Measurements from ENCODE around the gene CARS1.

DNA sequence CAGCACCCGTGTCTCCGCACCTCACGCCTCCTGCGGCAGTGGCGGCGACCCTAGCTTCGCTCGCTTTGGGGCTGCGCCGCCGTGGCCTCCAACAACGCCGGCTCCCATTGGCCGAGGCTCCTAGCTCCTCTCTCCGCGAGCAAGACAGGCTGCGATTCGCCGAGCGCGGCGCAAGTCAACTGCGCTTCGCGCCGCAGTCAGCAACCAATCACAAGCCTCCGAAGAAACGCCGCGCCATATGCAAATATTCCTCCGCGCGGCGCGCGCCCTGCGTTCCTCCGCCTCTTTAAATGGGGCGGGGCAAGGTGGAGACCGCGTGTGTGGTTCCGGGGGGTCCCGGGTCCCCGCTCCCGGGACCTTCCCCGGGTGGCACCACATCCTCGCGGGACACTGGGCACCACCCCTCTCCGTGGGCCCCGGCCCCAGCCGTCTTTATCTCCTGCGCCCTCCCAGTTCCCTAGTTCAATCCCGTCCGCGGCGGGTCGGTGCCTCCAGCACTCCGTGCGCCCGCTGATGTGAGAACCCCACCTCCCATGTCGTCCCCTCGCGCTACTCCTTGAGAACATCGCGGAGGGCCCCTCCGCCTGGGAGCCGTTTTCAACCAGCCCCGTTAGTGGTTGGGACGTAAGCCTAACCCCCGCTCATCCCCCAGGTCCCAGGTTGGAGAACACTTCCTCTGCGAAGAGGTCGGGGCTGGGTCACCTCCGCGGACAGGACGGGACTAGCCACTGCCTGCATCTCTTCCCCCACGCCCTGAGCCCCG lies 64.8 kb downstream of the CARS1 start, which contains the start of gene NAP1L4:
- TF ChIP-seq EZH2 (IDR thresholded peaks at IDR 0.05; ENCODE audit: low read depth, unreplicated experiment) = no peak
- TF ChIP-seq, protein P1, sequence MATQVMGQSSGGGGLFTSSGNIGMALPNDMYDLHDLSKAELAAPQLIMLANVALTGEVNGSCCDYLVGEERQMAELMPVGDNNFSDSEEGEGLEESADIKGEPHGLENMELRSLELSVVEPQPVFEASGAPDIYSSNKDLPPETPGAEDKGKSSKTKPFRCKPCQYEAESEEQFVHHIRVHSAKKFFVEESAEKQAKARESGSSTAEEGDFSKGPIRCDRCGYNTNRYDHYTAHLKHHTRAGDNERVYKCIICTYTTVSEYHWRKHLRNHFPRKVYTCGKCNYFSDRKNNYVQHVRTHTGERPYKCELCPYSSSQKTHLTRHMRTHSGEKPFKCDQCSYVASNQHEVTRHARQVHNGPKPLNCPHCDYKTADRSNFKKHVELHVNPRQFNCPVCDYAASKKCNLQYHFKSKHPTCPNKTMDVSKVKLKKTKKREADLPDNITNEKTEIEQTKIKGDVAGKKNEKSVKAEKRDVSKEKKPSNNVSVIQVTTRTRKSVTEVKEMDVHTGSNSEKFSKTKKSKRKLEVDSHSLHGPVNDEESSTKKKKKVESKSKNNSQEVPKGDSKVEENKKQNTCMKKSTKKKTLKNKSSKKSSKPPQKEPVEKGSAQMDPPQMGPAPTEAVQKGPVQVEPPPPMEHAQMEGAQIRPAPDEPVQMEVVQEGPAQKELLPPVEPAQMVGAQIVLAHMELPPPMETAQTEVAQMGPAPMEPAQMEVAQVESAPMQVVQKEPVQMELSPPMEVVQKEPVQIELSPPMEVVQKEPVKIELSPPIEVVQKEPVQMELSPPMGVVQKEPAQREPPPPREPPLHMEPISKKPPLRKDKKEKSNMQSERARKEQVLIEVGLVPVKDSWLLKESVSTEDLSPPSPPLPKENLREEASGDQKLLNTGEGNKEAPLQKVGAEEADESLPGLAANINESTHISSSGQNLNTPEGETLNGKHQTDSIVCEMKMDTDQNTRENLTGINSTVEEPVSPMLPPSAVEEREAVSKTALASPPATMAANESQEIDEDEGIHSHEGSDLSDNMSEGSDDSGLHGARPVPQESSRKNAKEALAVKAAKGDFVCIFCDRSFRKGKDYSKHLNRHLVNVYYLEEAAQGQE (IDR thresholded peaks at IDR 0.05; ENCODE audit: unreplicated experiment) = no peak
- TF ChIP-seq, protein P2, sequence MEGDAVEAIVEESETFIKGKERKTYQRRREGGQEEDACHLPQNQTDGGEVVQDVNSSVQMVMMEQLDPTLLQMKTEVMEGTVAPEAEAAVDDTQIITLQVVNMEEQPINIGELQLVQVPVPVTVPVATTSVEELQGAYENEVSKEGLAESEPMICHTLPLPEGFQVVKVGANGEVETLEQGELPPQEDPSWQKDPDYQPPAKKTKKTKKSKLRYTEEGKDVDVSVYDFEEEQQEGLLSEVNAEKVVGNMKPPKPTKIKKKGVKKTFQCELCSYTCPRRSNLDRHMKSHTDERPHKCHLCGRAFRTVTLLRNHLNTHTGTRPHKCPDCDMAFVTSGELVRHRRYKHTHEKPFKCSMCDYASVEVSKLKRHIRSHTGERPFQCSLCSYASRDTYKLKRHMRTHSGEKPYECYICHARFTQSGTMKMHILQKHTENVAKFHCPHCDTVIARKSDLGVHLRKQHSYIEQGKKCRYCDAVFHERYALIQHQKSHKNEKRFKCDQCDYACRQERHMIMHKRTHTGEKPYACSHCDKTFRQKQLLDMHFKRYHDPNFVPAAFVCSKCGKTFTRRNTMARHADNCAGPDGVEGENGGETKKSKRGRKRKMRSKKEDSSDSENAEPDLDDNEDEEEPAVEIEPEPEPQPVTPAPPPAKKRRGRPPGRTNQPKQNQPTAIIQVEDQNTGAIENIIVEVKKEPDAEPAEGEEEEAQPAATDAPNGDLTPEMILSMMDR (conservative IDR thresholded peaks at IDR 0.05; ENCODE audit: low read depth in 2 of 2) = no peak
- peak; percentile 86 for TF ChIP-seq POLR2AphosphoS5 (IDR thresholded peaks at IDR 0.05; ENCODE audit: low read depth)
- TF ChIP-seq CREB1 (CRISPR knock-in tag; IDR thresholded peaks at IDR 0.05; ENCODE audit: low read depth) = peak; percentile 41; the same call in 1 of the 2 replicates
- no peak for TF ChIP-seq EZH2phosphoT487 (IDR thresholded peaks at IDR 0.05; ENCODE audit: unreplicated experiment)
- TF ChIP-seq STAT1 (IDR thresholded peaks at IDR 0.05; ENCODE audit: unreplicated experiment) = no peak
- TF ChIP-seq JUNB (IDR thresholded peaks at IDR 0.05; ENCODE audit: unreplicated experiment) = no peak
- no peak for TF ChIP-seq NANOG (IDR thresholded peaks at IDR 0.05; ENCODE audit: borderline replicate concordance)
- TF ChIP-seq, protein P3, sequence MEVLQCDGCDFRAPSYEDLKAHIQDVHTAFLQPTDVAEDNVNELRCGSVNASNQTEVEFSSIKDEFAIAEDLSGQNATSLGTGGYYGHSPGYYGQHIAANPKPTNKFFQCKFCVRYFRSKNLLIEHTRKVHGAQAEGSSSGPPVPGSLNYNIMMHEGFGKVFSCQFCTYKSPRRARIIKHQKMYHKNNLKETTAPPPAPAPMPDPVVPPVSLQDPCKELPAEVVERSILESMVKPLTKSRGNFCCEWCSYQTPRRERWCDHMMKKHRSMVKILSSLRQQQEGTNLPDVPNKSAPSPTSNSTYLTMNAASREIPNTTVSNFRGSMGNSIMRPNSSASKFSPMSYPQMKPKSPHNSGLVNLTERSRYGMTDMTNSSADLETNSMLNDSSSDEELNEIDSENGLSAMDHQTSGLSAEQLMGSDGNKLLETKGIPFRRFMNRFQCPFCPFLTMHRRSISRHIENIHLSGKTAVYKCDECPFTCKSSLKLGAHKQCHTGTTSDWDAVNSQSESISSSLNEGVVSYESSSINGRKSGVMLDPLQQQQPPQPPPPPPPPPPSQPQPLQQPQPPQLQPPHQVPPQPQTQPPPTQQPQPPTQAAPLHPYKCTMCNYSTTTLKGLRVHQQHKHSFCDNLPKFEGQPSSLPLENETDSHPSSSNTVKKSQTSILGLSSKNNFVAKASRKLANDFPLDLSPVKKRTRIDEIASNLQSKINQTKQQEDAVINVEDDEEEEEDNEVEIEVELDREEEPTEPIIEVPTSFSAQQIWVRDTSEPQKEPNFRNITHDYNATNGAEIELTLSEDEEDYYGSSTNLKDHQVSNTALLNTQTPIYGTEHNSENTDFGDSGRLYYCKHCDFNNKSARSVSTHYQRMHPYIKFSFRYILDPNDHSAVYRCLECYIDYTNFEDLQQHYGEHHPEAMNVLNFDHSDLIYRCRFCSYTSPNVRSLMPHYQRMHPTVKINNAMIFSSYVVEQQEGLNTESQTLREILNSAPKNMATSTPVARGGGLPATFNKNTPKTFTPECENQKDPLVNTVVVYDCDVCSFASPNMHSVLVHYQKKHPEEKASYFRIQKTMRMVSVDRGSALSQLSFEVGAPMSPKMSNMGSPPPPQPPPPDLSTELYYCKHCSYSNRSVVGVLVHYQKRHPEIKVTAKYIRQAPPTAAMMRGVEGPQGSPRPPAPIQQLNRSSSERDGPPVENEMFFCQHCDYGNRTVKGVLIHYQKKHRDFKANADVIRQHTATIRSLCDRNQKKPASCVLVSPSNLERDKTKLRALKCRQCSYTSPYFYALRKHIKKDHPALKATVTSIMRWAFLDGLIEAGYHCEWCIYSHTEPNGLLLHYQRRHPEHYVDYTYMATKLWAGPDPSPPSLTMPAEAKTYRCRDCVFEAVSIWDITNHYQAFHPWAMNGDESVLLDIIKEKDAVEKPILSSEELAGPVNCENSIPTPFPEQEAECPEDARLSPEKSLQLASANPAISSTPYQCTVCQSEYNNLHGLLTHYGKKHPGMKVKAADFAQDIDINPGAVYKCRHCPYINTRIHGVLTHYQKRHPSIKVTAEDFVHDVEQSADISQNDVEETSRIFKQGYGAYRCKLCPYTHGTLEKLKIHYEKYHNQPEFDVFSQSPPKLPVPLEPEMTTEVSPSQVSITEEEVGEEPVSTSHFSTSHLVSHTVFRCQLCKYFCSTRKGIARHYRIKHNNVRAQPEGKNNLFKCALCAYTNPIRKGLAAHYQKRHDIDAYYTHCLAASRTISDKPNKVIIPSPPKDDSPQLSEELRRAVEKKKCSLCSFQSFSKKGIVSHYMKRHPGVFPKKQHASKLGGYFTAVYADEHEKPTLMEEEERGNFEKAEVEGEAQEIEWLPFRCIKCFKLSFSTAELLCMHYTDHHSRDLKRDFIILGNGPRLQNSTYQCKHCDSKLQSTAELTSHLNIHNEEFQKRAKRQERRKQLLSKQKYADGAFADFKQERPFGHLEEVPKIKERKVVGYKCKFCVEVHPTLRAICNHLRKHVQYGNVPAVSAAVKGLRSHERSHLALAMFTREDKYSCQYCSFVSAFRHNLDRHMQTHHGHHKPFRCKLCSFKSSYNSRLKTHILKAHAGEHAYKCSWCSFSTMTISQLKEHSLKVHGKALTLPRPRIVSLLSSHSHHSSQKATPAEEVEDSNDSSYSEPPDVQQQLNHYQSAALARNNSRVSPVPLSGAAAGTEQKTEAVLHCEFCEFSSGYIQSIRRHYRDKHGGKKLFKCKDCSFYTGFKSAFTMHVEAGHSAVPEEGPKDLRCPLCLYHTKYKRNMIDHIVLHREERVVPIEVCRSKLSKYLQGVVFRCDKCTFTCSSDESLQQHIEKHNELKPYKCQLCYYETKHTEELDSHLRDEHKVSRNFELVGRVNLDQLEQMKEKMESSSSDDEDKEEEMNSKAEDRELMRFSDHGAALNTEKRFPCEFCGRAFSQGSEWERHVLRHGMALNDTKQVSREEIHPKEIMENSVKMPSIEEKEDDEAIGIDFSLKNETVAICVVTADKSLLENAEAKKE (CRISPR knock-in tag; IDR thresholded peaks at IDR 0.05) = no peak

All from GM23338 (cell line).